AG09319 (cell line): ENCODE measurements around the gene ARID1B.

Experiments used
- DNase-seq: peaks from one replicate; pipeline ENCODE4 v3.0.0-alpha.2; 2010; ENCODE audit warnings: low read depth; ENCODE audit errors: extremely low read depth
- CTCF ChIP-seq: IDR thresholded peaks from 2 replicates; pipeline ENCODE4 v1.5.1; 2011; ENCODE audit warnings: low read depth, mild to moderate bottlenecking, inconsistent platforms, low read length, moderate library complexity

ARID1B gene

GRCh38 chr6:156993713-156994112 is 216.5 kb downstream of the ARID1B start:
- no peak for DNase-seq
- TF ChIP-seq CTCF, result no peak

- DNase-seq, result no peak
- TF ChIP-seq CTCF, result no peak
Observed at GRCh38 chr6:156994215-156995076, 217.3 kb downstream of the ARID1B start.

- no peak for TF ChIP-seq CTCF
- DNase-seq, result no peak
Observed at GRCh38 chr6:156995502-156995901, 218.3 kb downstream of the ARID1B start.

GRCh38 chr6:156996265-156996664 is 219.1 kb downstream of the ARID1B start:
- no peak for DNase-seq
- TF ChIP-seq CTCF, result no peak

GRCh38 chr6:156998794-156999330 is 221.7 kb downstream of the ARID1B start:
- DNase-seq, result no peak
- no peak for TF ChIP-seq CTCF

GRCh38 chr6:156999762-157000161 is 222.6 kb downstream of the ARID1B start:
- TF ChIP-seq CTCF, result no peak
- no peak for DNase-seq

- no peak for TF ChIP-seq CTCF
- DNase-seq, result no peak
Observed at GRCh38 chr6:157001716-157002115, 224.5 kb downstream of the ARID1B start.
